ENCODE measurements around the gene PLEKHG5.

DNA sequence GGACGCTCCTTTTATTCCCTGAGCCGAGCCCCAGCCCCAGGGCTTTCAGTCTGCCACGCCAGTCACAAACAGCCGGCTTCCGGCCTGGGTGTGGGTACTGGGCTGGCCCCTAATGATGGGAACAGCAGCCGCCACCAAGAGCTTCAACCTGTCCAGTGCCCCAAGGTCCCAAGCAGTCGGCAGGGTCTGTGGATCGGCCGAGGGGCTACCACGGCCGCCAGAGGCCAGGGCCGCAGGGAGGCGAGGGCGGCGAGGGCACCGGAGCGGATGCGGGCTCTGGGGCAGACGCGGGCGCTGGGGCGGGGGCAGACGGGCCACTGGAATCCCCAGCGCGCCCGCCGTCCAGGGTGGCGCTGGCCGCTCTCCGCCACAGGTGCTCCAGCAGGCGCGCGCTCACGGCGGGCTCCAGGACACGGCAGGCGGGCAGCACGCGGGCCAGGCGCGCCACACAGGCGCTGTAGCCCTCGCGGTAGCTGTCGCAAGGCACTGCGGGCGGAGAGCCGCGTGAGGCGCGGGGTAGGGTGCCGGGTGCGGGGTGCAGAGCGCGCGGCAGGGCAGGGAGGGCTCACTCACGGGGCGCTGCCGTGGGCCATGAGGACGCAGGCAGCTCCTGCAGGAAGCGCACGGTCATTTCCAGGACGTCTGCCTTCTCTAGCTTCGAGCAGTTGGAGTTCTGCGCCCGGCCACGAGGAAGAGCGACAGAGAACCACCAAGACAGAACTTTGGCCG lies 72.6 kb downstream of the PLEKHG5 start:
- TF ChIP-seq, protein P1, sequence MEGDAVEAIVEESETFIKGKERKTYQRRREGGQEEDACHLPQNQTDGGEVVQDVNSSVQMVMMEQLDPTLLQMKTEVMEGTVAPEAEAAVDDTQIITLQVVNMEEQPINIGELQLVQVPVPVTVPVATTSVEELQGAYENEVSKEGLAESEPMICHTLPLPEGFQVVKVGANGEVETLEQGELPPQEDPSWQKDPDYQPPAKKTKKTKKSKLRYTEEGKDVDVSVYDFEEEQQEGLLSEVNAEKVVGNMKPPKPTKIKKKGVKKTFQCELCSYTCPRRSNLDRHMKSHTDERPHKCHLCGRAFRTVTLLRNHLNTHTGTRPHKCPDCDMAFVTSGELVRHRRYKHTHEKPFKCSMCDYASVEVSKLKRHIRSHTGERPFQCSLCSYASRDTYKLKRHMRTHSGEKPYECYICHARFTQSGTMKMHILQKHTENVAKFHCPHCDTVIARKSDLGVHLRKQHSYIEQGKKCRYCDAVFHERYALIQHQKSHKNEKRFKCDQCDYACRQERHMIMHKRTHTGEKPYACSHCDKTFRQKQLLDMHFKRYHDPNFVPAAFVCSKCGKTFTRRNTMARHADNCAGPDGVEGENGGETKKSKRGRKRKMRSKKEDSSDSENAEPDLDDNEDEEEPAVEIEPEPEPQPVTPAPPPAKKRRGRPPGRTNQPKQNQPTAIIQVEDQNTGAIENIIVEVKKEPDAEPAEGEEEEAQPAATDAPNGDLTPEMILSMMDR (IDR thresholded peaks at IDR 0.05): no peak
- TF ChIP-seq POLR2A (IDR thresholded peaks at IDR 0.05): no peak
- TF ChIP-seq EP300 (IDR thresholded peaks at IDR 0.05): no peak
